Naive B cell (primary cell): ENCODE data around the gene FETUB. TPM values are rescaled to one million over a fixed set of nuclear protein-coding genes. Genes with fewer than 3 reads are reported as not detected.

Experiments used
- ATAC-seq, 2 donors: fragments of 150-1000 bp; cut with Tn5 transposase; 2 replicates each; pipeline ENCODE4 v1.10.0; 2021; ENCODE audit warnings: low read depth in 2 of 2, mild to moderate bottlenecking in 2 of 2, moderate library complexity in 2 of 2
- DNase-seq: peaks from one replicate; pipeline ENCODE4 v3.0.0; 2022
- H3K27ac Mint-ChIP-seq, 6 donors: one replicate each; pipeline ENCODE4 v1.8.0; 2020 to 2022; ENCODE audit warnings: mild to moderate bottlenecking in 6 of 6, mixed read lengths in 6 of 6, moderate library complexity in 5 of 6, inconsistent platforms in 2 of 6
- H3K27me3 Mint-ChIP-seq, 3 donors: one replicate each; pipeline ENCODE4 v1.8.0; 2021 to 2022; ENCODE audit warnings: mixed read lengths in 3 of 3, mild to moderate bottlenecking in 1 of 3
- H3K36me3 Mint-ChIP-seq, 2 donors: one replicate each; pipeline ENCODE4 v1.8.0; 2020 to 2022; ENCODE audit warnings: mixed read lengths in 2 of 2, inconsistent platforms in 1 of 2, mild to moderate bottlenecking in 1 of 2
- H3K4me1 Mint-ChIP-seq, 3 donors: one replicate each; pipeline ENCODE4 v1.8.0; 2020 to 2022; ENCODE audit warnings: mixed read lengths in 3 of 3, inconsistent platforms in 1 of 3, mild to moderate bottlenecking in 1 of 3, moderate library complexity in 1 of 3
- H3K4me3 Mint-ChIP-seq, 8 donors: one replicate each; pipeline ENCODE4 v1.8.0; 2020 to 2022; ENCODE audit warnings: mild to moderate bottlenecking in 8 of 8, mixed read lengths in 8 of 8, moderate library complexity in 8 of 8, inconsistent platforms in 2 of 8
- H3K9me3 Mint-ChIP-seq, 7 donors: one replicate each; pipeline ENCODE4 v1.8.0; 2020 to 2022; ENCODE audit warnings: mixed read lengths in 7 of 7, mild to moderate bottlenecking in 5 of 7, inconsistent platforms in 2 of 7, moderate library complexity in 1 of 7
- polyA plus RNA-seq, 6 donors: library from polyadenylated mRNA; unstranded; fragments of 300-500 nt; fragmentation: Illumina TruSeq; gene quantifications; one replicate each; pipeline ENCODE4 v1.2.3, GENCODE V29; 2021; ENCODE audit warnings: low read depth in 6 of 6

Gene FETUB
- polyA plus RNA-seq, 6 donors from 2014 or later = not detected

GRCh38 chr3:186605078-186605477 is 35.1 kb upstream of the FETUB start:
- H3K4me3 Mint-ChIP-seq = no peak overlapping the region
- H3K27ac Mint-ChIP-seq = no peak overlapping the region

GRCh38 chr3:186605561-186606545 is 34.3 kb upstream of the FETUB start:
- DNase-seq (no peak), ATAC-seq (no peak)
- Mint-ChIP-seq H3K4me3 (no peak overlapping the region), H3K9me3 (no peaks in the 10 kb centered on the region), H3K4me1 (no peaks in the 10 kb centered on the region), H3K27ac (no peak overlapping the region), H3K27me3 (peaks cover 13 to 24% (median 18%) of the 10 kb centered on the region in 3 donors), H3K36me3 (no peaks in the 10 kb centered on the region)

More at GRCh38 chr3:186605078-186605477, 35.1 kb upstream of the FETUB start:
- DNase-seq (no peak), ATAC-seq (no peak)
- no peaks in the 10 kb centered on the region for H3K4me1 Mint-ChIP-seq
- no peaks in the 10 kb centered on the region for H3K36me3 Mint-ChIP-seq
- H3K9me3 Mint-ChIP-seq = no peaks in the 10 kb centered on the region
- peaks cover 13 to 24% (median 18%) of the 10 kb centered on the region in 3 donors for H3K27me3 Mint-ChIP-seq

- H3K27me3 Mint-ChIP-seq = peaks cover 20 to 36% (median 34%) of the 10 kb centered on the region in 3 donors
- no peak overlapping the region for H3K27ac Mint-ChIP-seq
- H3K4me1 Mint-ChIP-seq = no peaks in the 10 kb centered on the region
- H3K4me3 Mint-ChIP-seq = no peak overlapping the region
- no peaks in the 10 kb centered on the region for H3K9me3 Mint-ChIP-seq
- no peaks in the 10 kb centered on the region for H3K36me3 Mint-ChIP-seq
- ATAC-seq = no peak
- no peak for DNase-seq
These were observed 31.5 kb upstream of the FETUB start for GRCh38 chr3:186608624-186609215.

- H3K27me3 Mint-ChIP-seq = peaks cover 22 to 36% (median 33%) of the 10 kb centered on the region in 3 donors
- DNase-seq = no peak
- H3K27ac Mint-ChIP-seq = no peak overlapping the region
- no peak overlapping the region for H3K4me3 Mint-ChIP-seq
- no peaks in the 10 kb centered on the region for H3K9me3 Mint-ChIP-seq
- no peak for ATAC-seq
- no peaks in the 10 kb centered on the region for H3K36me3 Mint-ChIP-seq
- peaks cover 2 to 3% (median 2%) of the 10 kb centered on the region in 3 donors for H3K4me1 Mint-ChIP-seq
These were observed 30.8 kb upstream of the FETUB start for GRCh38 chr3:186609247-186609868.

GRCh38 chr3:186612065-186612464 is 28.1 kb upstream of the FETUB start:
- Mint-ChIP-seq H3K27ac (no peak overlapping the region), H3K4me1 (peaks cover 11 to 17% (median 14%) of the 10 kb centered on the region in 3 donors), H3K9me3 (no peaks in the 10 kb centered on the region), H3K27me3 (peaks cover 27 to 37% (median 30%) of the 10 kb centered on the region in 3 donors), H3K36me3 (no peaks in the 10 kb centered on the region), H3K4me3 (no peak overlapping the region)
- DNase-seq = no peak
- ATAC-seq = no peak

GRCh38 chr3:186612721-186613636 is 27.2 kb upstream of the FETUB start, which contains the start of gene AHSG:
Gene AHSG (plus strand): TSS chr3:186613060. CDS start chr3:186613142, 82 bp downstream.
- ATAC-seq (no peak), DNase-seq (no peak)
- H3K4me1 Mint-ChIP-seq = peaks cover 14 to 24% (median 17%) of the 10 kb centered on the region in 3 donors
- no peaks in the 10 kb centered on the region for H3K36me3 Mint-ChIP-seq
- no peak within 1 kb of the TSS for H3K4me3 Mint-ChIP-seq
- H3K27me3 Mint-ChIP-seq = peaks cover 37 to 46% (median 39%) of the 10 kb centered on the region in 3 donors
- no peaks in the 10 kb centered on the region for H3K9me3 Mint-ChIP-seq
- peak within 1 kb of the TSS in 1 of 6 donors; percentile 64 for H3K27ac Mint-ChIP-seq

- peaks cover 42 to 54% (median 47%) of the 10 kb centered on the region in 3 donors for H3K27me3 Mint-ChIP-seq
- no peak for ATAC-seq
- peaks cover 14 to 24% (median 17%) of the 10 kb centered on the region in 3 donors for H3K4me1 Mint-ChIP-seq
- no peaks in the 10 kb centered on the region for H3K36me3 Mint-ChIP-seq
- no peak for DNase-seq
- H3K27ac Mint-ChIP-seq = no peak overlapping the region
- H3K4me3 Mint-ChIP-seq = no peak overlapping the region
- H3K9me3 Mint-ChIP-seq = no peaks in the 10 kb centered on the region
These were observed 26.4 kb upstream of the FETUB start for GRCh38 chr3:186613637-186614265.

- no peak for ATAC-seq
- no peak for DNase-seq
- no peak overlapping the region for H3K27ac Mint-ChIP-seq
- peak overlapping the region in 1 of 8 donors; percentile 0 for H3K4me3 Mint-ChIP-seq
- H3K4me1 Mint-ChIP-seq = peaks cover 14 to 24% (median 17%) of the 10 kb centered on the region in 3 donors
- H3K27me3 Mint-ChIP-seq = peaks cover 41 to 56% (median 47%) of the 10 kb centered on the region in 3 donors
- no peaks in the 10 kb centered on the region for H3K9me3 Mint-ChIP-seq
- H3K36me3 Mint-ChIP-seq = no peaks in the 10 kb centered on the region
These were observed 26.0 kb upstream of the FETUB start for GRCh38 chr3:186614266-186614596.

GRCh38 chr3:186614597-186615483 is 25.4 kb upstream of the FETUB start:
- peak overlapping the region in 4 of 8 donors; percentile 0 to 59 (median 20) for H3K4me3 Mint-ChIP-seq
- no peaks in the 10 kb centered on the region for H3K9me3 Mint-ChIP-seq
- peaks cover 45 to 56% (median 47%) of the 10 kb centered on the region in 3 donors for H3K27me3 Mint-ChIP-seq
- no peaks in the 10 kb centered on the region for H3K36me3 Mint-ChIP-seq
- DNase-seq (peak; percentile 68), ATAC-seq (peak; percentile 59 to 63)
- peak overlapping the region; percentile 0 to 84 (median 34) for H3K27ac Mint-ChIP-seq
- peaks cover 14 to 24% (median 17%) of the 10 kb centered on the region in 3 donors for H3K4me1 Mint-ChIP-seq

- ATAC-seq (no peak), DNase-seq (no peak)
- no peak overlapping the region for H3K4me3 Mint-ChIP-seq
- H3K36me3 Mint-ChIP-seq = no peaks in the 10 kb centered on the region
- no peak overlapping the region for H3K27ac Mint-ChIP-seq
- peaks cover 50 to 64% (median 55%) of the 10 kb centered on the region in 3 donors for H3K27me3 Mint-ChIP-seq
- H3K4me1 Mint-ChIP-seq = peaks cover 14 to 24% (median 17%) of the 10 kb centered on the region in 3 donors
- no peaks in the 10 kb centered on the region for H3K9me3 Mint-ChIP-seq
These were observed 23.9 kb upstream of the FETUB start for GRCh38 chr3:186616299-186616617.

GRCh38 chr3:186617036-186617946 is 22.9 kb upstream of the FETUB start:
- Mint-ChIP-seq H3K27ac (peak overlapping the region in 1 of 6 donors; percentile 64), H3K27me3 (peaks cover 50 to 59% (median 56%) of the 10 kb centered on the region in 3 donors)
- peak; percentile 69 for DNase-seq

More at GRCh38 chr3:186617036-186617946, 22.9 kb upstream of the FETUB start:
- peaks cover 14 to 24% (median 17%) of the 10 kb centered on the region in 3 donors for H3K4me1 Mint-ChIP-seq
- H3K36me3 Mint-ChIP-seq = no peaks in the 10 kb centered on the region
- no peaks in the 10 kb centered on the region for H3K9me3 Mint-ChIP-seq
- ATAC-seq = peak; percentile 89 to 92
- peak overlapping the region in 6 of 8 donors; percentile 39 to 71 (median 66) for H3K4me3 Mint-ChIP-seq
